HepG2 (cell line): ENCODE data around the gene SAMD5.

Experiments used
- CTCF ChIP-seq: sonication (generic); formaldehyde crosslinking; IDR thresholded peaks from 2 replicates; pipeline ENCODE4 v1.5.0; 2020; ENCODE audit warnings: mild to moderate bottlenecking, missing genetic modification reagents, moderate library complexity
- RELA ChIP-seq: sonication (generic); formaldehyde crosslinking; IDR thresholded peaks from 2 replicates; pipeline ENCODE4 v1.4.0; 2020; ENCODE audit warnings: missing genetic modification reagents
- RERE ChIP-seq: IDR thresholded peaks from 2 replicates; pipeline ENCODE4 v1.6.1; 2016; ENCODE audit warnings: low read depth, missing genetic modification reagents, missing compliant biosample characterization
- TF ChIP-seq, protein P1 (sequence below): IDR thresholded peaks from 2 replicates; pipeline ENCODE4 v1.6.1; 2016; ENCODE audit warnings: missing biosample characterization, missing genetic modification reagents, low read depth
- TF ChIP-seq, protein P2 (sequence below): IDR thresholded peaks from 2 replicates; pipeline ENCODE4 v1.6.1; 2012; ENCODE audit warnings: inconsistent platforms

DNA sequence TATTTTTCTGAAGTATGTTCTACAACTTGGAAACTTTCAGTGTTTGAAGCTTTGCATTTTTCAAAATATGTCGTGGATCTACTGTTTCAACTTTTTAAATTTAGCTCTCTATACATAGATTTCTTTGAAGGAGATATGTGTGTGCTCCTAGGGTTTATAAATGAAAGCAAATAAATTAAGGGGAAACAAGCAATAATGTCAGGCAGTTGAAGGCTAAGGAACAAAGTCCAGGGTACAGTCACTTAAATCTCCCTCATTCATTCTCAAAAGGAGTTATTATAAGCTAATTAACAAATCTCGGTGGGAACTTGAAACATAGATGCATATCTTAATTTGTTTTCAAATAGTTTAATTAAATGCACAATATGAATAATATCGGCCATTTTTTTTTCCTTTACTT is 79.4 kb downstream of the SAMD5 start:
- TF ChIP-seq CTCF (CRISPR knock-in tag) (no peak), RELA (CRISPR knock-in tag) (no peak), RERE (CRISPR knock-in tag) (no peak)
- TF ChIP-seq, protein P1, sequence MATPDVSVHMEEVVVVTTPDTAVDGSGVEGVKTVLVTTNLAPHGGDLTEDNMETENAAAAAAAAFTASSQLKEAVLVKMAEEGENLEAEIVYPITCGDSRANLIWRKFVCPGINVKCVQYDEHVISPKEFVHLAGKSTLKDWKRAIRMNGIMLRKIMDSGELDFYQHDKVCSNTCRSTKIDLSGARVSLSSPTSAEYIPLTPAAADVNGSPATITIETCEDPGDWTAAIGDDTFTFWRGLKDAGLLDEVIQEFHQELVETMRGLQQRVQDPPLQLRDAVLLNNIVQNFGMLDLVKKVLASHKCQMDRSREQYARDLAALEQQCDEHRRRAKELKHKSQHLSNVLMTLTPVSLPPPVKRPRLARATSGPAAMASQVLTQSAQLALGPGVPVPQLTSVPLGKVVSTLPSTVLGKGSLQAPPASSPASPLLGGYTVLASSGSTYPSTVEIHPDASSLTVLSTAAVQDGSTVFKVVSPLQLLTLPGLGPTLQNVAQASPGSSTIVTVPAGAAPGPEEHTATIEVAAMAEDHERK: no peak
- TF ChIP-seq, protein P2, sequence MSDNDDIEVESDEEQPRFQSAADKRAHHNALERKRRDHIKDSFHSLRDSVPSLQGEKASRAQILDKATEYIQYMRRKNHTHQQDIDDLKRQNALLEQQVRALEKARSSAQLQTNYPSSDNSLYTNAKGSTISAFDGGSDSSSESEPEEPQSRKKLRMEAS: no peak
